Smooth muscle cell (in vitro differentiated cells): ENCODE data around the gene ZNHIT1. TPM values are rescaled to one million over a fixed set of nuclear protein-coding genes. Genes with fewer than 3 reads are reported as not detected.
A peak's percentile ranks its signal among the peaks of the same experiment; 100 is the strongest.

Experiments
- DNase-seq: peaks from one replicate; lab custom pipeline; 2025; ENCODE audit not compliant: unreplicated experiment; lab: John Stamatoyannopoulos, UW
- H2AFZ ChIP-seq: fragments of 200-600 bp; sonication (generic); 2 replicates; pipeline ENCODE4 v1.6.0; 2016; ENCODE audit warnings: antibody characterized with exemption, low read depth, mild to moderate bottlenecking
- H3F3A ChIP-seq: fragments of 200-600 bp; sonication (generic); 2 replicates; pipeline ENCODE4 v1.6.0; 2017; ENCODE audit warnings: antibody characterized with exemption, low read depth
- H3K27ac ChIP-seq: fragments of 200-600 bp; sonication (generic); 2 replicates; pipeline ENCODE4 v1.5.1; 2016; ENCODE audit warnings: low read depth, mild to moderate bottlenecking
- H3K27me3 ChIP-seq: fragments of 200-600 bp; sonication (generic); 2 replicates; pipeline ENCODE4 v1.6.1; 2016; ENCODE audit warnings: low read depth, mild to moderate bottlenecking
- H3K36me3 ChIP-seq: fragments of 200-600 bp; sonication (generic); 2 replicates; pipeline ENCODE4 v1.5.1; 2016; ENCODE audit warnings: low read depth
- H3K4me1 ChIP-seq: fragments of 200-600 bp; sonication (generic); 2 replicates; pipeline ENCODE4 v1.5.1; 2016; ENCODE audit warnings: low read depth
- H3K4me2 ChIP-seq: fragments of 200-600 bp; sonication (generic); 2 replicates; pipeline ENCODE4 v1.6.0; 2016; ENCODE audit warnings: mild to moderate bottlenecking
- H3K4me3 ChIP-seq: fragments of 200-600 bp; sonication (generic); 2 replicates; pipeline ENCODE4 v1.5.1; 2016; ENCODE audit warnings: mild to moderate bottlenecking
- H3K79me2 ChIP-seq: fragments of 200-600 bp; sonication (generic); 2 replicates; pipeline ENCODE4 v1.6.0; 2016; ENCODE audit warnings: low read depth, mild to moderate bottlenecking
- H3K9ac ChIP-seq: fragments of 200-600 bp; sonication (generic); 2 replicates; pipeline ENCODE4 v1.6.0; 2016; ENCODE audit warnings: low read depth
- H3K9me3 ChIP-seq: fragments of 200-600 bp; sonication (generic); replicated peaks from 2 replicates; pipeline ENCODE4 v1.5.1; 2016; ENCODE audit warnings: low read depth
- H4K20me1 ChIP-seq: fragments of 200-600 bp; sonication (generic); 2 replicates; pipeline ENCODE4 v1.6.0; 2016; ENCODE audit warnings: low read depth
- CTCF ChIP-seq: fragments of 200-600 bp; sonication (generic); IDR thresholded peaks from 2 replicates; pipeline ENCODE4 v1.5.1; 2017; ENCODE audit warnings: borderline replicate concordance, mild to moderate bottlenecking, antibody characterized with exemption; ENCODE audit not compliant: insufficient read depth, poor library complexity, severe bottlenecking
- WGBS: methylation state at CpG from one replicate; pipeline ENCODE4 v1.1.7; 2016; ENCODE audit warnings: low lambda C conversion rate; 5-methylcytosine and 5-hydroxymethylcytosine counted together
- polyA plus RNA-seq: library from polyadenylated mRNA; unstranded; fragments of >200 nt; fragmentation: Nextera tagmentation; extraction: Ambion mirVana; gene quantifications from 2 replicates; pipeline ENCODE4 v1.2.1, GENCODE V29; 2016
- total RNA-seq: library from RNA; depleted of rRNA; stranded (reverse); fragments of >200 nt; gene quantifications from 2 replicates; pipeline ENCODE4 v1.2.3, GENCODE V29; 2014

Gene ZNHIT1
- total and polyA plus RNA-seq, 2 experiments from 2014 or later = 100 to 123 TPM

GRCh38 chr7:101174322-101174854, 43.6 kb upstream of the ZNHIT1 start:
- Histone ChIP-seq H4K20me1 (no peaks in the 10 kb centered on the region), H3K4me1 (peaks cover 20% of the 10 kb centered on the region), H2AFZ (no peak overlapping the region), H3K27ac (no peak overlapping the region), H3F3A (no peaks in the 10 kb centered on the region), H3K36me3 (no peaks in the 10 kb centered on the region), H3K79me2 (no peaks in the 10 kb centered on the region), H3K4me3 (no peak overlapping the region), H3K4me2 (no peak overlapping the region), H3K9ac (no peak overlapping the region), H3K27me3 (peaks cover 96% of the 10 kb centered on the region), H3K9me3 (no peaks in the 10 kb centered on the region)
- no peak for TF ChIP-seq CTCF
- no peak for DNase-seq
- WGBS = 14% methylated on average over 27 of the region's 28 CpGs

- TF ChIP-seq CTCF = no peak
- no peak overlapping the region for H2AFZ ChIP-seq
- 57% methylated on average over 3 of the region's 3 CpGs for WGBS
Measured at GRCh38 chr7:101175664-101176063, 42.3 kb upstream of the ZNHIT1 start.

GRCh38 chr7:101177644-101178043, 40.3 kb upstream of the ZNHIT1 start:
- Histone ChIP-seq H3K4me2 (no peak overlapping the region), H3K27me3 (peaks cover 89% of the 10 kb centered on the region), H3K36me3 (no peaks in the 10 kb centered on the region), H3K27ac (no peak overlapping the region), H3K4me3 (no peak overlapping the region), H4K20me1 (no peaks in the 10 kb centered on the region), H3F3A (no peaks in the 10 kb centered on the region), H3K79me2 (no peaks in the 10 kb centered on the region), H3K4me1 (peaks cover 17% of the 10 kb centered on the region), H3K9me3 (no peaks in the 10 kb centered on the region), H3K9ac (no peak overlapping the region), H2AFZ (no peak overlapping the region)
- TF ChIP-seq CTCF = no peak
- DNase-seq = no peak
- 85% methylated on average over 2 of the region's 2 CpGs for WGBS

More at GRCh38 chr7:101175664-101176063, 42.3 kb upstream of the ZNHIT1 start:
- Histone ChIP-seq H3K4me3 (no peak overlapping the region), H4K20me1 (no peaks in the 10 kb centered on the region), H3K9ac (no peak overlapping the region), H3K4me2 (no peak overlapping the region), H3F3A (no peaks in the 10 kb centered on the region), H3K27me3 (peaks cover 100% of the 10 kb centered on the region), H3K4me1 (peaks cover 24% of the 10 kb centered on the region), H3K9me3 (no peaks in the 10 kb centered on the region), H3K79me2 (no peaks in the 10 kb centered on the region), H3K36me3 (no peaks in the 10 kb centered on the region), H3K27ac (no peak overlapping the region)
- no peak for DNase-seq

GRCh38 chr7:101179117-101179516, 38.8 kb upstream of the ZNHIT1 start:
- H4K20me1 ChIP-seq = no peaks in the 10 kb centered on the region
- H3K4me3 ChIP-seq = peak overlapping the region; percentile 21
- H3K4me2 ChIP-seq = peak overlapping the region; percentile 59
- H3K27ac ChIP-seq = no peak overlapping the region
- H2AFZ ChIP-seq = no peak overlapping the region
- DNase-seq = no peak
- under 1% methylated on average over 18 of the region's 20 CpGs for WGBS
- peaks cover 5% of the 10 kb centered on the region for H3K4me1 ChIP-seq
- H3F3A ChIP-seq = no peaks in the 10 kb centered on the region
- no peaks in the 10 kb centered on the region for H3K79me2 ChIP-seq
- H3K36me3 ChIP-seq = no peaks in the 10 kb centered on the region
- peaks cover 74% of the 10 kb centered on the region for H3K27me3 ChIP-seq
- no peaks in the 10 kb centered on the region for H3K9me3 ChIP-seq
- H3K9ac ChIP-seq = no peak overlapping the region
- TF ChIP-seq CTCF = no peak
